ENCODE data around the gene GRAP.

DNA sequence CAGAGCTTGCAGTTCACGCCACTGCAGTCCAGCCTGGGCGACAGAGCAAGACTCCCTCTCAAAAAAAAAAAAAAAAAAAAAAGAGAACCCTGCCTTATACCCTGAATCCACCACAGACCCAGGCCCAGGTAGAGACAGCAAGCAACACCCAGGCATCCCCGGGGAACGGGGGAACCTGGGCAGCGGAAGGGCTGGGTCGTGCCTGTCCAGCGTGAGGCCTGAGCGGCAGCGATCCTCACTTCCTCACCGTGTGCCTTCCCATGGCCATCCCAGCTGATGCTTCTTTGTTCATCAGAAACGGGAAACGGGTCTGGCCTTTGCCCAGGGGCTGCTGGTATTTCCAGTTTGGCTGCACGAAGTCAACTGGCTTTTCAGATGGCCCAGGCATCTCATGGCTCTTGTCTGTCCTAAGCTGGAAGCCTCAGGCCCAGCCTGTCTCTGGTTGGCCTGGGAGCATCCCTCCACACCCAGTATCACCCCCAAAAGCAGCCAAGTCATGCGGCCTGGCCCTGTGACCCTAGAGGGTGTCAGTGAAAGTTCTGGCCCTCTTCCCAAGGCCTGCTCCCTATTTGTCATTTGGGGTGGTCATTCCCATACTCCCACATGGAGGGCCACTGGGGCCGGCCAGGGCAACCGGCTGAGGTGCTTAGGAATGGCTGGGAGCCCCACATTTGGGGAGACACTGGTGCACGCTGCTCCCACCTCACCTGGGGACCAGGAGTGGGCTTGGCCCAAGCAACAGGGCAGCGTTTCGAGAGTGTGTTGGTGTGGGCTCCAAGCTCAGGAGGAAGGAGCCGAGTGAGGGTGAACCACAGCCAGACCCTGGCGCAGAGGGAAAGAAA is 62.3 kb downstream of the GRAP start:
- TF ChIP-seq, protein P1, sequence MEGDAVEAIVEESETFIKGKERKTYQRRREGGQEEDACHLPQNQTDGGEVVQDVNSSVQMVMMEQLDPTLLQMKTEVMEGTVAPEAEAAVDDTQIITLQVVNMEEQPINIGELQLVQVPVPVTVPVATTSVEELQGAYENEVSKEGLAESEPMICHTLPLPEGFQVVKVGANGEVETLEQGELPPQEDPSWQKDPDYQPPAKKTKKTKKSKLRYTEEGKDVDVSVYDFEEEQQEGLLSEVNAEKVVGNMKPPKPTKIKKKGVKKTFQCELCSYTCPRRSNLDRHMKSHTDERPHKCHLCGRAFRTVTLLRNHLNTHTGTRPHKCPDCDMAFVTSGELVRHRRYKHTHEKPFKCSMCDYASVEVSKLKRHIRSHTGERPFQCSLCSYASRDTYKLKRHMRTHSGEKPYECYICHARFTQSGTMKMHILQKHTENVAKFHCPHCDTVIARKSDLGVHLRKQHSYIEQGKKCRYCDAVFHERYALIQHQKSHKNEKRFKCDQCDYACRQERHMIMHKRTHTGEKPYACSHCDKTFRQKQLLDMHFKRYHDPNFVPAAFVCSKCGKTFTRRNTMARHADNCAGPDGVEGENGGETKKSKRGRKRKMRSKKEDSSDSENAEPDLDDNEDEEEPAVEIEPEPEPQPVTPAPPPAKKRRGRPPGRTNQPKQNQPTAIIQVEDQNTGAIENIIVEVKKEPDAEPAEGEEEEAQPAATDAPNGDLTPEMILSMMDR (IDR thresholded peaks at IDR 0.05): no peak
- TF ChIP-seq, protein P2, sequence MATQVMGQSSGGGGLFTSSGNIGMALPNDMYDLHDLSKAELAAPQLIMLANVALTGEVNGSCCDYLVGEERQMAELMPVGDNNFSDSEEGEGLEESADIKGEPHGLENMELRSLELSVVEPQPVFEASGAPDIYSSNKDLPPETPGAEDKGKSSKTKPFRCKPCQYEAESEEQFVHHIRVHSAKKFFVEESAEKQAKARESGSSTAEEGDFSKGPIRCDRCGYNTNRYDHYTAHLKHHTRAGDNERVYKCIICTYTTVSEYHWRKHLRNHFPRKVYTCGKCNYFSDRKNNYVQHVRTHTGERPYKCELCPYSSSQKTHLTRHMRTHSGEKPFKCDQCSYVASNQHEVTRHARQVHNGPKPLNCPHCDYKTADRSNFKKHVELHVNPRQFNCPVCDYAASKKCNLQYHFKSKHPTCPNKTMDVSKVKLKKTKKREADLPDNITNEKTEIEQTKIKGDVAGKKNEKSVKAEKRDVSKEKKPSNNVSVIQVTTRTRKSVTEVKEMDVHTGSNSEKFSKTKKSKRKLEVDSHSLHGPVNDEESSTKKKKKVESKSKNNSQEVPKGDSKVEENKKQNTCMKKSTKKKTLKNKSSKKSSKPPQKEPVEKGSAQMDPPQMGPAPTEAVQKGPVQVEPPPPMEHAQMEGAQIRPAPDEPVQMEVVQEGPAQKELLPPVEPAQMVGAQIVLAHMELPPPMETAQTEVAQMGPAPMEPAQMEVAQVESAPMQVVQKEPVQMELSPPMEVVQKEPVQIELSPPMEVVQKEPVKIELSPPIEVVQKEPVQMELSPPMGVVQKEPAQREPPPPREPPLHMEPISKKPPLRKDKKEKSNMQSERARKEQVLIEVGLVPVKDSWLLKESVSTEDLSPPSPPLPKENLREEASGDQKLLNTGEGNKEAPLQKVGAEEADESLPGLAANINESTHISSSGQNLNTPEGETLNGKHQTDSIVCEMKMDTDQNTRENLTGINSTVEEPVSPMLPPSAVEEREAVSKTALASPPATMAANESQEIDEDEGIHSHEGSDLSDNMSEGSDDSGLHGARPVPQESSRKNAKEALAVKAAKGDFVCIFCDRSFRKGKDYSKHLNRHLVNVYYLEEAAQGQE (IDR thresholded peaks at IDR 0.05; ENCODE audit: insufficient read depth in 1 of 2, low read depth in 2 of 2, low read length in 1 of 2): no peak
- no peak for TF ChIP-seq SIN3A (IDR thresholded peaks at IDR 0.05; ENCODE audit: borderline replicate concordance, insufficient read depth, low read depth, low read length)

Data from Panc1 (cell line).